ENCODE data around the gene LBR.
"Not testable (repeated sequence)": the region's sequence is repeated elsewhere in the genome, so short reads cannot be mapped to it uniquely, and the experiment has no call there.

The LBR gene

GRCh38 chr1:225427235-225428067 is at the start of gene LBR:
TSS of gene LBR (minus strand) at chr1:225428038. CDS start at chr1:225424075, 3,963 bp downstream.
- Histone ChIP-seq H3K36me3 (ENCODE audit: control insufficient read depth, insufficient read depth, low read length) (no peaks in the 10 kb centered on the region; the same call in 1 of the 2 replicates), H3K4me1 (ENCODE audit: control insufficient read depth, insufficient read depth, low read length) (peaks cover 4% of the 10 kb centered on the region)
- WGBS (ENCODE audit: insufficient coverage, insufficient read length) = no CpG with 5 or more reads among the region's 94 CpGs

DNA sequence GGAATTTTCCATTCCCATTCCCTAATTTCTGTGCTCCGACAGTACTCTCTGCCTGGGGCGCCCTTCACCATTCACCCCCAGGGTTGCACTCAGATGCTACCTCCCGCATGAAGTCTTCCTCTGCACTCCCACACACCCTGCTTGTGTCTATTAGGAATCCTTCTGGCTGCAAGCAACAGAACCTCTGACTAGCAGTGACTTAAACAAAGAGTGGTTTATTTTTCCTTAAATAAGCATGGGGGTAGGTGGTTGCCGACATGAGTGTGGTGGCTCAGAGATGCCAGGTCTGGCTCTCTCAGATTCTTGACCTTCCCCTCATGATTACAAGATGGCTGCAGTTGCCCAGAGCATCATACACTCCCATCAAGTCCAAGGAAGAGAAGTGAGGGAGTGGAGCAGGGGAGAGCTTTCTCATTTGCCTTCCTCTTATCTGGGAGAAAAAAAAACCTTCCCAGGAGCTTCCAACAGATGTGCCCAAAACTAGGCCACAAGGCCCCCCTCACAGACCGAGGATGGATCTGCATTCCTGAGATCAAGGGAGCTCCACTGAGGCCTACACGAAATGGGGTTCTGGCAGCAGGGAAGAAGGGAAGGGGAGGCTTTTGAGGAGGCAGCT is 49.6 kb upstream of the LBR start:
- Histone ChIP-seq H3K9me3 (ENCODE audit: control insufficient read depth, insufficient read depth, low read length) (no peaks in the 10 kb centered on the region), H3K4me3 (ENCODE audit: low read length) (no peak overlapping the region), H3K27ac (ENCODE audit: low read length) (no peak overlapping the region), H3K27me3 (ENCODE audit: control insufficient read depth, insufficient read depth, low read length) (no peaks in the 10 kb centered on the region), H3K4me1 (ENCODE audit: control insufficient read depth, insufficient read depth, low read length) (no peaks in the 10 kb centered on the region), H3K36me3 (ENCODE audit: control insufficient read depth, insufficient read depth, low read length) (no peaks in the 10 kb centered on the region)
- WGBS (ENCODE audit: insufficient coverage, insufficient read length) = no CpG with 5 or more reads among the region's 6 CpGs
- no peak for DNase-seq (ENCODE audit: low read depth, low spot score)

More at GRCh38 chr1:225427235-225428067, at the start of gene LBR:
- DNase-seq (ENCODE audit: low read depth, low spot score) = no peak
- Histone ChIP-seq H3K9me3 (ENCODE audit: control insufficient read depth, insufficient read depth, low read length) (no peaks in the 10 kb centered on the region; the same call in 1 of the 2 replicates), H3K27me3 (ENCODE audit: control insufficient read depth, insufficient read depth, low read length) (no peaks in the 10 kb centered on the region), H3K4me3 (ENCODE audit: low read length) (peak within 1 kb of the TSS; percentile 91), H3K27ac (ENCODE audit: low read length) (no peak within 1 kb of the TSS)

DNA sequence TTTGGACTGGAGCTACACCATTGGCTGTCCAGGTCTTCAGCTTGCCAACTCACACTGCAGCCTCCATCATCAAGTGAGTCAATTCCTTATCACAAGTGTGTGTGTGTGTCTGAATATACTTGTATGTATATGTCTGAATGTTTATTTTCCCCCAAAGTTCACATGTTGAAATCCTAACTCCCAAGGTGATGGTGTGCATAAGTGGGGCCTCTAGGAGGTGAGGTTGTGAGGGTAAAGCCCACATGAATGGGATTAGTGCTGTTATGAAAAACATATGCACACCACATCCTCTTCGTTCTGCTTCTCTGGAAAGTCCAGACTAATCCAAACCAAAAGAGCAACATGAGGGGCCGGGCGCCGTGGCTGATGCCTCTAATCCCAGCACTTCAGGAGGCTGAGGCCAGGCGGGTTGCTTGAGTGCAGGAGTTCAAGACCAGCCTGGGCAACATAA is 48.7 kb upstream of the LBR start:
- Histone ChIP-seq H3K27me3 (ENCODE audit: control insufficient read depth, insufficient read depth, low read length) (no peaks in the 10 kb centered on the region), H3K27ac (ENCODE audit: low read length) (no peak overlapping the region), H3K4me3 (ENCODE audit: low read length) (no peak overlapping the region), H3K9me3 (ENCODE audit: control insufficient read depth, insufficient read depth, low read length) (no peaks in the 10 kb centered on the region), H3K4me1 (ENCODE audit: control insufficient read depth, insufficient read depth, low read length) (no peaks in the 10 kb centered on the region), H3K36me3 (ENCODE audit: control insufficient read depth, insufficient read depth, low read length) (no peaks in the 10 kb centered on the region)
- no CpG with 5 or more reads among the region's 5 CpGs for WGBS (ENCODE audit: insufficient coverage, insufficient read length)
- no peak for DNase-seq (ENCODE audit: low read depth, low spot score)

GRCh38 chr1:225476100-225476511 is 48.3 kb upstream of the LBR start:
- no peaks in the 10 kb centered on the region for H3K36me3 ChIP-seq (ENCODE audit: control insufficient read depth, insufficient read depth, low read length)
- H3K9me3 ChIP-seq (ENCODE audit: control insufficient read depth, insufficient read depth, low read length) = no peaks in the 10 kb centered on the region
- H3K27ac ChIP-seq (ENCODE audit: low read length) = no peak overlapping the region
- H3K27me3 ChIP-seq (ENCODE audit: control insufficient read depth, insufficient read depth, low read length) = no peaks in the 10 kb centered on the region
- DNase-seq (ENCODE audit: low read depth, low spot score) = no peak
- no CpG with 5 or more reads among the region's 7 CpGs for WGBS (ENCODE audit: insufficient coverage, insufficient read length)
- no peak overlapping the region for H3K4me3 ChIP-seq (ENCODE audit: low read length)
- no peaks in the 10 kb centered on the region for H3K4me1 ChIP-seq (ENCODE audit: control insufficient read depth, insufficient read depth, low read length)

DNA sequence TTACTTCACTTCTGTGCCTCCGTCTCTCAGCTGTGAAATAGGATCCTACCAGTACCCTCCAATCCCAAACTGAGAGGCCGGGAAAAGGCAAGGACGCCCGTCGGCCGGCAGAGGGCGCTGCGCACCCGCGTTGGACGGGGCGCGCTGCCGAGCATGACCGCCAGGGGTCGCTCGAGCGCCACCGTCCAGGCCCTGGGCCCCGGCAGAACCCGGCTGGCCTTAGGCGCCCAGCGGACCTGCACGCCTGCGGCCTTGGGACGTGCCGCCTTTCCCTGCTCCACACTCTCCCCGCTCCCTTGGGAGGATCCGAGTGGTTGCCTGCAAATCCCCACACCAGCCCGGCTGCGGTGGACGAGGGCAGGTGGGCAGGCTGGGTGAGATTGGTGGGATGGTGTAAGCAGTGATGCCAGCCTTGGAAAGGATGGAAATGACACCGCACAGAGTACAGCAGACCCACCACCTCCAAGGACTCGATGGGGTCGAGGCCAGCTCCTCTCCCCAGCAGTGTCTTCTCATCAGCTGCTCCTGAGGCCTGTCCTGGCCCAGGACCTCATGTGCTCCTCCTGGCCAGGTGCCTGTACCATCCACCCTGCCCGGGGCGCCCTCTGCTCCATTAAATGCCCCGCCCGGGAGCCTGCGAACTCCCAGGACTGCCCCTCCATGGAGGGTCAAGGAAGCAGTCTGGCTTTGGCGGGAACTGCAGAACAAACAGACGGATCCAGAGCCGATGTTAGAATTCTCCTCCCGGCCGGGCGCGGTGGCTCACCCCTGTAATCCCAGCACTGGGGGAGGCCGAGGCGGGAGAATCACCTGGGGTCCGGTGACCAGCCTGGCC is 47.4 kb upstream of the LBR start:
- Histone ChIP-seq H3K27ac (ENCODE audit: low read length) (no peak overlapping the region), H3K4me1 (ENCODE audit: control insufficient read depth, insufficient read depth, low read length) (no peaks in the 10 kb centered on the region), H3K9me3 (ENCODE audit: control insufficient read depth, insufficient read depth, low read length) (no peaks in the 10 kb centered on the region), H3K4me3 (ENCODE audit: low read length) (no peak overlapping the region), H3K36me3 (ENCODE audit: control insufficient read depth, insufficient read depth, low read length) (no peaks in the 10 kb centered on the region), H3K27me3 (ENCODE audit: control insufficient read depth, insufficient read depth, low read length) (no peaks in the 10 kb centered on the region)
- DNase-seq (ENCODE audit: low read depth, low spot score) = peak; percentile 43
- no CpG with 5 or more reads among the region's 50 CpGs for WGBS (ENCODE audit: insufficient coverage, insufficient read length)

GRCh38 chr1:225474439-225474985 is 46.7 kb upstream of the LBR start:
- Histone ChIP-seq H3K27me3 (ENCODE audit: control insufficient read depth, insufficient read depth, low read length) (no peaks in the 10 kb centered on the region), H3K4me3 (ENCODE audit: low read length) (no peak overlapping the region), H3K9me3 (ENCODE audit: control insufficient read depth, insufficient read depth, low read length) (no peaks in the 10 kb centered on the region), H3K36me3 (ENCODE audit: control insufficient read depth, insufficient read depth, low read length) (no peaks in the 10 kb centered on the region), H3K27ac (ENCODE audit: low read length) (no peak overlapping the region), H3K4me1 (ENCODE audit: control insufficient read depth, insufficient read depth, low read length) (no peaks in the 10 kb centered on the region)
- no CpG with 5 or more reads among the region's 13 CpGs for WGBS (ENCODE audit: insufficient coverage, insufficient read length)
- DNase-seq (ENCODE audit: low read depth, low spot score) = no peak

DNA sequence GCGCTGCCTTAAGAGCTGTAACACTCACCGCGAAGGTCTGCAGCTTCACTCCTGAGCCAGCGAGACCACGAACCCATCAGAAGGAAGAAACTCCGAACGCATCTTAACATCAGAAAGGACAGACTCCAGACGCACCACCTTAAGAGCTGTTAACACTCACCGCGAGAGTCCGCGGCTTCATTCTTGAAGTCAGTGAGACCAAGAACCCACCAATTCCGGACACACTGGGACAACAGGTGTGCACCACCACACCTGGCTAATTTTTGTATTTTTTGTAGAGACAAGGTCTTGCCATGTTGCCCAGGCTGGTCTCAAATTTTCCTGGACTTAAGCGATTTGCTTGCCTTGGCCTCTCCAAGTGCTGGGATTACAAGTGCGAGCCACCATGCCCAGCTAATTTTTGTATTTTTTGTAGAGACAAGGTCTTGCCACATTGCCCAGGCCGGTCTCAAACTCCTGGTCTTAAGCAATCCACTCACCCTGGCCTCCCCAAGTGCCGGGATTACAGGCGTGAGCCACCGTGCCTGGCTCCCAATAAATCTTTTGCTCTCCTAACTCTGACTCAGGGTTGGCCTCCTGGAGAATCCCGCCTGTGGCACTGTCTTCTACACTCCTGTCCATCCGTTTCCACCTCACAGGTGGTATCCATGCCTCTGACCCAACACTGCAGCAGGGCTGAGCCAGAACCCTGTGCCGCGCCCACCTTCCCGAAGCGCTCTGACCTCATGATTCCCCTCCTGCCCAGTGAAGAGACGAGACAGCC is 46.0 kb upstream of the LBR start:
- WGBS (ENCODE audit: insufficient coverage, insufficient read length) = no CpG with 5 or more reads among the region's 26 CpGs
- H3K27ac ChIP-seq (ENCODE audit: low read length); H3K27me3 ChIP-seq (ENCODE audit: control insufficient read depth, insufficient read depth, low read length); H3K9me3 ChIP-seq (ENCODE audit: control insufficient read depth, insufficient read depth, low read length); H3K4me1 ChIP-seq (ENCODE audit: control insufficient read depth, insufficient read depth, low read length); DNase-seq (ENCODE audit: low read depth, low spot score); H3K36me3 ChIP-seq (ENCODE audit: control insufficient read depth, insufficient read depth, low read length); H3K4me3 ChIP-seq (ENCODE audit: low read length): not testable (repeated sequence)

- DNase-seq (ENCODE audit: low read depth, low spot score); H3K27me3 ChIP-seq (ENCODE audit: control insufficient read depth, insufficient read depth, low read length); H3K36me3 ChIP-seq (ENCODE audit: control insufficient read depth, insufficient read depth, low read length); H3K9me3 ChIP-seq (ENCODE audit: control insufficient read depth, insufficient read depth, low read length); H3K4me1 ChIP-seq (ENCODE audit: control insufficient read depth, insufficient read depth, low read length); H3K4me3 ChIP-seq (ENCODE audit: low read length); H3K27ac ChIP-seq (ENCODE audit: low read length): not testable (repeated sequence)
- WGBS (ENCODE audit: insufficient coverage, insufficient read length) = no CpG with 5 or more reads among the region's 8 CpGs
These were observed 45.4 kb upstream of the LBR start for GRCh38 chr1:225473266-225473665.

DNA sequence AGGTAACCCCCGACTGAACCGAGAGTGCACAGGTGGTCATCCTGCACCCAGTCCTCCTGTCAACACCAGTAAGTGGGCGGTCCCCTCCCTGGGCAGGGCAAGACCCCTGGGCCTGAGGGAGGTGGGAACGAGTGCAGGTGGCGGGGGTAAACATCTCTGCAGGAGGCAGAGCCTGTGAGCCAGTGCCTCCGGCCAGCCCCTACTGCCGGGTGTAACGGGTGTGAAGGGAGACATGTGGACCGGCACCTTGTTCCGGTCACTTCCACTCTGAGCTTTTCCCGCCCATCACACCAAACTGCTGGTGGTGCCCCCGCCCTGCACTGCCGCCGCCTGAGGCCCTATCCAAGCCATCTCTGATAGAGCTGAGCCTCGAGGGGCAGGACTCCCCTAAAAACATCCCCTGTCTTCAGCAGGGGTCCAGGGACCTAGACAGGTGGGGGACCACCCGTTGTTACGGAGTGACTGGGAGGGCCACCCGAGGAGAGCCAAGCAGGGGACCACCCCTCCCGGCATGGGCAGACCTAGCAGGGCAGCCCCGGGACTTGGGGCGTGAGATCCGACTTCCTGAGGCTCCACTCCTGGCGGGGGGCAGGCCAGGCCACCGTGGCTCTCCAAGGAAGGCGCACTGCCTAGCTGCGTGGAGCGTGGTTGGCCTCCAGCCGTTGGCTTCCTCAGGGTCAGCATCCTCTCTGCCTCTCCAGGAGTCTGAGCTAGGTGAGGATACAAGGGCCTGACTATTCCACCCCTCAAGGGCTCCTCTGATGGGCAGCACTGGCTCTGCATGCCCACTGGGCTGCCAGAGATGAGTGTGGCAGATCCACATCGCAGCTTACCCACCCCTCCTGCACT is 43.8 kb upstream of the LBR start:
- DNase-seq (ENCODE audit: low read depth, low spot score) = no peak
- no peak overlapping the region for H3K4me3 ChIP-seq (ENCODE audit: low read length)
- H3K27ac ChIP-seq (ENCODE audit: low read length) = no peak overlapping the region
- H3K9me3 ChIP-seq (ENCODE audit: control insufficient read depth, insufficient read depth, low read length) = no peaks in the 10 kb centered on the region
- no CpG with 5 or more reads among the region's 29 CpGs for whole genome bisulfite sequencing (ENCODE audit: insufficient coverage, insufficient read length)
- no peaks in the 10 kb centered on the region for H3K27me3 ChIP-seq (ENCODE audit: control insufficient read depth, insufficient read depth, low read length)
- no peaks in the 10 kb centered on the region for H3K4me1 ChIP-seq (ENCODE audit: control insufficient read depth, insufficient read depth, low read length)
- no peaks in the 10 kb centered on the region for H3K36me3 ChIP-seq (ENCODE audit: control insufficient read depth, insufficient read depth, low read length)
